ENCODE data around the gene ATCAY.

DNA sequence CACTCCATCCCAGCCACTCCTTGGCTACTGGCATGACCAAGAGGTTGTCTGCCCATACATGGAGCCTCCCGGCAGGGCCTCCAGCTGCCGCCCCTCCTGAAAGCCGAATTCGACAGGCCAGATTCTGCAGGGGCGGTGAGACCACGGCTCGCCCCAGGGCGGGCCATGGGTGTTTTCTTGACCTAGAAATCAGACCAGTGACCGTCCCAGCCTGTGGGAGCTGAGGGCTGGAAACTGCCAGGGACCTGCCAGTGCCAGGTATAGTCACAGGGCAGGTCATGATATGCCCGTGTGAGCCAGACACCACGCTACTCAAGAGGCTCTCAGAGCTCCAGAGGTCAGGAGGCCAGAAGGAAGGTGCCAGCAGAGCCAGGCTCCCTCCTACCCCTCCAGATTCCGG lies 73.6 kb downstream of the ATCAY start:
- TF ChIP-seq CTCF (IDR thresholded peaks at IDR 0.05): no peak
- no peak for TF ChIP-seq POLR2A (IDR thresholded peaks at IDR 0.05)
